HG03103 (cell line): ENCODE data around the gene PUS10.

Experiments used
- ATAC-seq: cut with Tn5 transposase; IDR thresholded peaks from one replicate; pipeline ENCODE4 v1.9.1; 2021; ENCODE audit warnings: low read depth; ENCODE audit not compliant: unreplicated experiment

PUS10 gene

DNA sequence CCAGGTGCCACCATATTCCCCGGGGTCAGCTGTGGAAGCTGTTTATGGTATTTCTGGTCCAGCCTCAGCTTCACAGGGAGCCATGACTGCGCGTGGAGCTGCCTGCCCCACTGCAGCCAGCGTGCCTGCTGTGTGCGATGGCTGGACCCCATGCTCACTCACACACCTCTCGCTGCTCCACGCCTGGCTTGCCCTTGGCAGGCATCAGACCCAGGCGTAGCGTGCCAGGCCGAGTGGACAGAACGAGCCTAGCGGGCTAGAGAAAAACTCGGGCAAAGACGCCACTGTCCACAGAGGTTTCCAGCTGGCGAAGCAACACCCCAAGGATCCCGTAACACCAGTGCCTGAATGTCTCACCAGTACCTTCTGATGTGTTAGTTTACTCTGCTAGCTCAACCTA is 43.4 kb downstream of the PUS10 start:
- ATAC-seq, result no peak

DNA sequence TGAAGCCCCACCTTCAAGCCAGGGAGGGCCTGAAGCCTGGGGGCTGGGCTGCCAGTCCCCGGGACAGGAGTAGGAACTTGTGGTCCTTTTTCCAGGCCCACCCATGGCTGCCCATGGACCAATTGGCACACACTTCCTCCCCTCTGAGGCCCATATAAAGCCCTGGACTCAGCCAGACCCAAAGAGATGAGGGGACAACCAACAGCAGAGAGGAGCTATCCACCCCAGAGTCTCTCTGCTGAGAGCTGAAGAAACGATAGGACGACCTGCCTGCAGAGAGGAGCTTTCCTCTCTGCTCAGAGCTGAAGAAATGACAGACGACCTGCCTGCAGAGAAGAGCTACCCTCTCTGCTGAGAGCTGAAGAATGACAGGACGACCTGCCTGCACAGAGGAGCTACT is 44.4 kb downstream of the PUS10 start:
- no peak for ATAC-seq

DNA sequence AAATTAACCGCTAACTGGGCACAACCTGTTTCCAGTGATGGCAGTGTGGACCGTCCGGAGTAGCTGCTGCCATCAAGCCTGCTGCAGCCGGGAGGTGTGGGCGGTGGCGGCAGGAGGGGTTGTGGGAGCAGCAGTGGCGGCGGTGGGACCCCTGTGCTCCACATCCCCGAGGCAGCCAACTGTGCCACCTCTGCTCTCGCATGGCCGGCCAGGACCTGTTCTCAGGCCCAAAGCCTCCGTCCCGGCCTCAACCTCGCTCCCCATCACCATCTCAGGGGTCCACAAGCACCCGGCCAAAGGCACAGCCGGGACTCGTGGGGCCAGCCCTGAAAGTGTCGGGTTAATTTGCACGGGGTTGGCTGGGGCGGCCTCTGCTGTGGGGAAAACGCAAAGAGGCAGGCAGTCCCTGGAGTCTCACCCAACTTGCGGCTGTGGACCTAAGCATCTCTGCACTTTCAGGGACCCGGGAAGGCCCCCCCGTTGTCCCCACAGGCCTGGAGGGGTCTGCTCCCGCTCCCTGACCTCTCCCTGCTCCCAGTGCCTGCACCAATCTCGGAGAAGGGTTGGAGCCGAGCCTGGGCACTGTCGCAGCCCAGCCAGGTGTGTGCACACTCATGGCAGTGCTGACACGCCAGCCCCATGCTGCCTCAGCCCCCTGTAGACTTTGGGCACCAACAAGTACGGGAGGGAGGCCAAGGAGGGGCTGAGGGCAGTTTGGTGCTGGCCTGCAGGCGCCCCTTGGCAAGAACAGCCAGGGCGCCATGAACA is 45.0 kb downstream of the PUS10 start:
- no peak for ATAC-seq

- peak; percentile 59 for ATAC-seq
These were observed 51.3 kb downstream of the PUS10 start for GRCh38 chr2:60966507-60967405.

DNA sequence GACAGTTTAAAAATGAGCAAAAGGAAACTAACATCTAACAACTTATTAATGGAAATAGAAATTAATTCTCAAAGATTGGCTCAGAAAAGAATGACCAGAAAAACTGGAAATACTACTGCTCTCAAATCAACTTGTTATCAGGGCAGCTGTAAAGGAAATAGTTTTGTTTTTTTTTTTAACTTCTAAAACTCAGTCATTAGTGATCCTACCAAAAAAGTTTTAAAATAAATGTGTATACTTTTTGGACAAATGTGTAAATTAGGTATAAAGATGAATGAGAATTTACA is 52.6 kb downstream of the PUS10 start:
- ATAC-seq, result no peak

DNA sequence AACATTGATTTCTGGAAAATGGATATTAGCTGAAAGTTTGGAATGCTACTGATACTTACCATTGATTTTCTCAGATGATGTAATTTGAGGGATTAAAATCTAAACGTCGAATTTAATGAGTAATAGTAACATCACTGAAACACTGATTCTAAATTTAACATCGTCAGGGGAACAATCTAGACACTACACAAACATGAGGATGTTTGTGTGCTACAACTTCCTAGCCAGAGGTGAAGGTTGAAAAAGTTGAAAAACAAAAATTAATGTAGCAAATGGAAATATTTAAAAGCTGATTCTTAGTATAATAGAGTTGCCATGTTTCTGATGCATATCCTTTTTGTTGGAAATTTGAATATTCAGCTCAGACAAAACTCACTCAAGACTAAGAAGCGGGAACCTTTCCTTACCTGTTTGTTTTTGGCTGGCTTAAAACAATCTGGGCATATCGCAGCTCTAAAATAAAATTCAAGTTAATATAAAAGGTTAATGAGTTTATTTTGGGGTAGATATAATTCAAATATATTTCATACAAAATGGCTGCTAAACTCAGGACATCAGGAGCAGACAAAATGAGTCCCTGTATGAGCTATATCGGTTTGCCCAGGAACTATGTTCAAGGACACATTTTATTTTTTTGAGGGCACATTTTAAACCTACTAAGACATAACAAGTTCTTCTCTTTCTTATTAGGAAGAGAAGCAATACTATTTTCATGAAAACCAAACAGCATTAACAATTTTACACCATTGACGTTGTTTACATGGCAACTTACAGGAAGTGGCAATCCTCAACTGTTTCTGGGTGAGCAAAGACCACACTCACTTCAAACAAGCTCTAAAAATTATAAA is 53.2 kb downstream of the PUS10 start:
- no peak for ATAC-seq

GRCh38 chr2:60963190-60963589 is 54.9 kb downstream of the PUS10 start:
- ATAC-seq, result no peak

GRCh38 chr2:60962528-60962927 is 55.5 kb downstream of the PUS10 start:
- ATAC-seq, result no peak

DNA sequence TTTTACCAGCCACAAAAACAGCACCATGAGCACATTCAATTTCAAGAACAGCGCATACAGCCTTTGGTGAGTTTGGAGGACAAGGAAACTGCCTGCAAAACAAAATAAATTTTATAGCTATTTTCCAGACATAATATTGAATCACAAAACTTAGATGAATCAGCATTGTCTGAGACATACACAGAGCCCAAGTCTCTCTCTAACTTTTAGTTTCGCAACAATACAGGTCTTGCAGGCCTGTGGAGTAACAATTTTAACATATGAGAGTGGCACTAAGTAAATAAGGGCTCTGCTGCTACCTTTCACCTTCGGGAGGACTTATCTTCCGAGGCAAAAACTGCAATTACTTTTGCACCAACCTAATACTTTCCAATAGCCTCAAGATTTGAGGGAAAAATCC is 56.6 kb downstream of the PUS10 start:
- ATAC-seq, result no peak

- ATAC-seq, result no peak
These were observed 57.3 kb downstream of the PUS10 start for GRCh38 chr2:60960706-60961105.

GRCh38 chr2:60959501-60959900 is 58.6 kb downstream of the PUS10 start:
- ATAC-seq, result no peak

DNA sequence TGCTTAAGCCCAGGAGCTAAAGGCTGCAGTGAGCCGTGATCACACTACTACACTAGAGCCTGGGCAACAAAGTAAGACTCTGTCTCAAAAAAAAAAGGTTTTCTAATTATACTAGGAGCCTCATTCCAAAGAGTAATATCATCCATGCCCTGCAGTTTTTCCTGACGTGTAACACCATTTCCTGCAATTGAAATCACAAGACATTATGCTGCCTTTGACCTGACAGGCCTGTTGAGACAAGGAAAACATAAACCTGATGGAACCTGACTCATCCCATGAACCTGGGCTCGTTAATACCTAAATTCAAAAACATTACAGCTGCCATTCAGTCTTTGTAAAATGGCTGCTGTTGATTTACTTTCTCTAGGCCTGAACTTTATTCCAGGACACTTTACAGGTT is 59.3 kb downstream of the PUS10 start:
- no peak for ATAC-seq

GRCh38 chr2:60958361-60958760 is 59.7 kb downstream of the PUS10 start:
- ATAC-seq, result no peak

GRCh38 chr2:60957643-60958042 is 60.4 kb downstream of the PUS10 start:
- ATAC-seq, result no peak

- no peak for ATAC-seq
These were observed 60.8 kb downstream of the PUS10 start for GRCh38 chr2:60957224-60957623.

- ATAC-seq, result no peak
These were observed 63.9 kb downstream of the PUS10 start for GRCh38 chr2:60954139-60954538.

- no peak for ATAC-seq
These were observed 69.0 kb downstream of the PUS10 start for GRCh38 chr2:60948926-60949579.

DNA sequence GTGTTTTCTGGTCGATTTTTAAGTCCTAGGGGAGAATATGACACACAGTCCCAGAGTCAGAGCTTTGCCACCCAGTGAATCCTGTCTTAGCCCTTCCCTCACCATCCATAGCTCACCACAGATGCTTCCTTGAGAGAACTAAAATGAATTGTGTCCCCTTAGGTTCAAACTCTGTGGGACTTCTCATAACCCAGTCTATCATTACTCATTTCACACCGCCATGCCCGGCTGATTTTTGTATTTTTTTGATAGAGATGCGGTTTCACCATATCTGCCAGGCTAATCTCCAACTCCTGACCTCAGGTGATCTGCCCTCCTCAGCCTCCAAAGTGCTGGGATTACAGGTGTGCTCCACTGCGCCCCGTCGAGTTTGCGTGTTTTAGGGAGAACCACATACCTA is 69.9 kb downstream of the PUS10 start:
- no peak for ATAC-seq

GRCh38 chr2:60947056-60947455 is 71.0 kb downstream of the PUS10 start:
- ATAC-seq, result no peak

GRCh38 chr2:60945341-60945740 is 72.7 kb downstream of the PUS10 start:
- no peak for ATAC-seq

- no peak for ATAC-seq
These were observed 78.4 kb downstream of the PUS10 start for GRCh38 chr2:60939622-60940021.
